ENCODE data around the gene FAM120A.

DNA sequence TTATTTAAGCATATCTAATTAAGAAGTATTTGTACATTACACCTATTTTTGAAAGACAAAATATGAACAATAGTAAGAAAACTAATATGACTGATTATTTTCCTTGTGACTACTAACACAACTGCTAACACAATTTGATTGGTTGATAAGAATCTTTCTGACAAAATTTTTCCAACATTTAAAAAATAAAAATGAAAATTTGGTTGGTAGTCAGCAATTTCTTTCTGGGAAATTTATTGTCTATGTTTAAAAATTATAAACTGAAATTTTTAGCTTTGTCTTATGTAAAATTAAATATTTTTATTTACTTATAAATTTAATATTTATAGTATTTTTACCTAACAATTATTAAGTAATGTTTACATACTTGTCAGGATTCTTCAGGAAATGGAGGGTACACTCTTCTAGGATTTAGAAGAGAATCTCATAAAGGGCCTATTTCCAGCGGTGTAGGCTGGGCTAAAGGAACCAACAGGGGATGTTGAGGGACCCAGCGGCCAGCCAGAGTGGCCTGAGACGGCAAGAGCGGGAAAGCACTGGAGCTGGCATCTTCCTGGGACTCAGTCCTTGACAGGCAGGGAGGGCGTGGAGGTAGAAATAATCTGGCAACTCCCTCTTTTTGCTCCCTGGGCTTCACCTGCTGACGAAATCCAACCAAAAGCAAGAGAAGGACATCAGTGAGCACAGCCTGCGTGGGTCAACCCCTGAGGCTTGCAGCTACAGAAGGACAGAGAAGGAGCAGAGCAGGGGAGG, 14.7 kb upstream of the FAM120A start:
- TF ChIP-seq, protein P1, sequence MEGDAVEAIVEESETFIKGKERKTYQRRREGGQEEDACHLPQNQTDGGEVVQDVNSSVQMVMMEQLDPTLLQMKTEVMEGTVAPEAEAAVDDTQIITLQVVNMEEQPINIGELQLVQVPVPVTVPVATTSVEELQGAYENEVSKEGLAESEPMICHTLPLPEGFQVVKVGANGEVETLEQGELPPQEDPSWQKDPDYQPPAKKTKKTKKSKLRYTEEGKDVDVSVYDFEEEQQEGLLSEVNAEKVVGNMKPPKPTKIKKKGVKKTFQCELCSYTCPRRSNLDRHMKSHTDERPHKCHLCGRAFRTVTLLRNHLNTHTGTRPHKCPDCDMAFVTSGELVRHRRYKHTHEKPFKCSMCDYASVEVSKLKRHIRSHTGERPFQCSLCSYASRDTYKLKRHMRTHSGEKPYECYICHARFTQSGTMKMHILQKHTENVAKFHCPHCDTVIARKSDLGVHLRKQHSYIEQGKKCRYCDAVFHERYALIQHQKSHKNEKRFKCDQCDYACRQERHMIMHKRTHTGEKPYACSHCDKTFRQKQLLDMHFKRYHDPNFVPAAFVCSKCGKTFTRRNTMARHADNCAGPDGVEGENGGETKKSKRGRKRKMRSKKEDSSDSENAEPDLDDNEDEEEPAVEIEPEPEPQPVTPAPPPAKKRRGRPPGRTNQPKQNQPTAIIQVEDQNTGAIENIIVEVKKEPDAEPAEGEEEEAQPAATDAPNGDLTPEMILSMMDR (conservative IDR thresholded peaks at IDR 0.05; ENCODE audit: low read depth, low read length): no peak
- no peak for TF ChIP-seq EZH2phosphoT487 (IDR thresholded peaks at IDR 0.05; ENCODE audit: borderline replicate concordance, low read length)

All from PC-3 (cell line).